Dendritic cell treated with granulocyte-macrophage colony-stimulating factor and Interleukin-4, amounts not matched to agents 40 ng/mL and 50 ng/mL, for 4 days (primary cell): ENCODE measurements around the gene RAPGEFL1.
"Not testable (repeated sequence)": the region's sequence is repeated elsewhere in the genome, so short reads cannot be mapped to it uniquely, and the experiment has no call there.

Experiments used
- H3K27ac Mint-ChIP-seq: one replicate; pipeline ENCODE4 v1.8.0; 2022; ENCODE audit warnings: mild to moderate bottlenecking, mixed read lengths
- H3K27me3 Mint-ChIP-seq: one replicate; pipeline ENCODE4 v1.8.0; 2022; ENCODE audit warnings: mild to moderate bottlenecking, mixed read lengths
- H3K36me3 Mint-ChIP-seq: one replicate; pipeline ENCODE4 v1.8.0; 2022; ENCODE audit warnings: low read depth, mixed read lengths
- H3K4me1 Mint-ChIP-seq: one replicate; pipeline ENCODE4 v1.8.0; 2022; ENCODE audit warnings: low read depth, mixed read lengths
- H3K4me3 Mint-ChIP-seq: one replicate; pipeline ENCODE4 v1.8.0; 2022; ENCODE audit warnings: mild to moderate bottlenecking, moderate library complexity, mixed read lengths
- H3K9me3 Mint-ChIP-seq: one replicate; pipeline ENCODE4 v1.8.0; 2022; ENCODE audit warnings: mixed read lengths
- intact Hi-C: fragments of 100-400 bp; cut with micrococcal nuclease; formaldehyde crosslinking; loops from one replicate; pipeline ENCODE4 v1.15.0; 2022

The RAPGEFL1 gene

GRCh38 chr17:40203131-40203530 is 25.9 kb downstream of the RAPGEFL1 start:
- no peaks in the 10 kb centered on the region for H3K36me3 Mint-ChIP-seq

GRCh38 chr17:40206193-40206592 is 28.9 kb downstream of the RAPGEFL1 start:
- peaks cover 12% of the 10 kb centered on the region for H3K4me1 Mint-ChIP-seq
- H3K27ac Mint-ChIP-seq, H3K4me3 Mint-ChIP-seq, intact Hi-C loops, H3K27me3 Mint-ChIP-seq, H3K36me3 Mint-ChIP-seq, H3K9me3 Mint-ChIP-seq: not testable (repeated sequence)

More at GRCh38 chr17:40203131-40203530, 25.9 kb downstream of the RAPGEFL1 start:
- H3K4me3 Mint-ChIP-seq, result no peak overlapping the region
- H3K4me1 Mint-ChIP-seq, result peaks cover 12% of the 10 kb centered on the region
- no peak overlapping the region for H3K27ac Mint-ChIP-seq
- H3K27me3 Mint-ChIP-seq, result peaks cover 12% of the 10 kb centered on the region
- no peaks in the 10 kb centered on the region for H3K9me3 Mint-ChIP-seq
- intact Hi-C loops, result loop anchor here (5.0 kb wide), 1 partner anchor 214 kb away; the partner anchor contains the start of gene TOP2A

GRCh38 chr17:40209404-40210093 is 32.3 kb downstream of the RAPGEFL1 start:
- Mint-ChIP-seq H3K27me3 (no peaks in the 10 kb centered on the region), H3K9me3 (no peaks in the 10 kb centered on the region), H3K4me1 (peaks cover 6% of the 10 kb centered on the region), H3K36me3 (no peaks in the 10 kb centered on the region), H3K27ac (no peak overlapping the region), H3K4me3 (no peak overlapping the region)
- intact Hi-C loops, result no loop called here

GRCh38 chr17:40213914-40214313 is 36.6 kb downstream of the RAPGEFL1 start:
- H3K4me3 Mint-ChIP-seq, H3K36me3 Mint-ChIP-seq, H3K27ac Mint-ChIP-seq, H3K27me3 Mint-ChIP-seq, intact Hi-C loops, H3K9me3 Mint-ChIP-seq: not testable (repeated sequence)
- H3K4me1 Mint-ChIP-seq, result peaks cover 11% of the 10 kb centered on the region

GRCh38 chr17:40218006-40218739 is 40.9 kb downstream of the RAPGEFL1 start:
- Mint-ChIP-seq H3K27me3 (no peaks in the 10 kb centered on the region), H3K4me1 (peaks cover 36% of the 10 kb centered on the region), H3K9me3 (no peaks in the 10 kb centered on the region), H3K36me3 (peaks cover 14% of the 10 kb centered on the region), H3K27ac (peak overlapping the region; percentile 95), H3K4me3 (peak overlapping the region; percentile 94)
- intact Hi-C loops, result loop anchor here (2.0 kb wide), 1 partner anchor 69 kb away; the partner anchor contains the start of gene CDC6

GRCh38 chr17:40218740-40219593 is 41.7 kb downstream of the RAPGEFL1 start, which contains the start of gene WIPF2:
Gene WIPF2, plus strand, starts transcription at chr17:40219304. Its CDS starts 37,156 bp downstream, at chr17:40256460.
- Mint-ChIP-seq H3K27me3 (no peaks in the 10 kb centered on the region), H3K36me3 (peaks cover 18% of the 10 kb centered on the region), H3K4me1 (peaks cover 39% of the 10 kb centered on the region), H3K9me3 (no peaks in the 10 kb centered on the region), H3K4me3 (peak within 1 kb of the TSS; percentile 94), H3K27ac (peak within 1 kb of the TSS; percentile 95)
- intact Hi-C loops, result loop anchor here (1.0 to 2.0 kb wide), 2 partner anchors 68 to 71 kb away; partner anchors contain the start of gene CDC6

- H3K9me3 Mint-ChIP-seq, result no peaks in the 10 kb centered on the region
These were observed 42.5 kb downstream of the RAPGEFL1 start for GRCh38 chr17:40219594-40220338.

GRCh38 chr17:40224718-40225550 is 47.7 kb downstream of the RAPGEFL1 start:
- intact Hi-C loops, result no loop called here
- Mint-ChIP-seq H3K4me1 (peaks cover 38% of the 10 kb centered on the region), H3K9me3 (no peaks in the 10 kb centered on the region), H3K4me3 (no peak overlapping the region), H3K27me3 (no peaks in the 10 kb centered on the region), H3K27ac (no peak overlapping the region), H3K36me3 (peaks cover 58% of the 10 kb centered on the region)

More at GRCh38 chr17:40219594-40220338, 42.5 kb downstream of the RAPGEFL1 start:
- intact Hi-C loops, result loop anchor here (1.0 to 2.0 kb wide), 2 partner anchors 67 to 71 kb away; partner anchors contain the start of gene CDC6
- Mint-ChIP-seq H3K36me3 (peaks cover 25% of the 10 kb centered on the region), H3K27me3 (no peaks in the 10 kb centered on the region), H3K27ac (peak overlapping the region; percentile 95), H3K4me1 (peaks cover 45% of the 10 kb centered on the region), H3K4me3 (peak overlapping the region; percentile 94)

GRCh38 chr17:40229146-40229545 is 51.9 kb downstream of the RAPGEFL1 start:
- H3K36me3 Mint-ChIP-seq, result peaks cover 86% of the 10 kb centered on the region
- H3K9me3 Mint-ChIP-seq, H3K27me3 Mint-ChIP-seq, H3K4me3 Mint-ChIP-seq, intact Hi-C loops: not testable (repeated sequence)
- H3K4me1 Mint-ChIP-seq, result peaks cover 17% of the 10 kb centered on the region
- H3K27ac Mint-ChIP-seq, result peak overlapping the region; percentile 14

- Mint-ChIP-seq H3K36me3 (peaks cover 80% of the 10 kb centered on the region), H3K9me3 (no peaks in the 10 kb centered on the region), H3K4me3 (no peak overlapping the region), H3K27ac (no peak overlapping the region), H3K4me1 (peaks cover 23% of the 10 kb centered on the region), H3K27me3 (no peaks in the 10 kb centered on the region)
- intact Hi-C loops, result no loop called here
These were observed 53.4 kb downstream of the RAPGEFL1 start for GRCh38 chr17:40230670-40231069.

GRCh38 chr17:40231928-40232327 is 54.7 kb downstream of the RAPGEFL1 start:
- H3K9me3 Mint-ChIP-seq, intact Hi-C loops, H3K4me3 Mint-ChIP-seq, H3K27me3 Mint-ChIP-seq, H3K27ac Mint-ChIP-seq: not testable (repeated sequence)
- H3K36me3 Mint-ChIP-seq, result peaks cover 84% of the 10 kb centered on the region
- H3K4me1 Mint-ChIP-seq, result peaks cover 23% of the 10 kb centered on the region

- H3K36me3 Mint-ChIP-seq, result peaks cover 73% of the 10 kb centered on the region
- intact Hi-C loops, result no loop called here
- no peak overlapping the region for H3K4me3 Mint-ChIP-seq
- H3K27me3 Mint-ChIP-seq, result no peaks in the 10 kb centered on the region
- H3K9me3 Mint-ChIP-seq, result no peaks in the 10 kb centered on the region
- H3K27ac Mint-ChIP-seq, result no peak overlapping the region
- H3K4me1 Mint-ChIP-seq, result peaks cover 19% of the 10 kb centered on the region
These were observed 64.1 kb downstream of the RAPGEFL1 start for GRCh38 chr17:40241252-40241834.
